GM21825 (cell line): ENCODE data around the gene MVB12B.
"Not testable (repeated sequence)": the region's sequence is repeated elsewhere in the genome, so short reads cannot be mapped to it uniquely, and the experiment has no call there.

Experiments used
- ATAC-seq: cut with Tn5 transposase; IDR thresholded peaks from one replicate; pipeline ENCODE4 v1.9.1; 2021; ENCODE audit warnings: mild to moderate bottlenecking, moderate library complexity; ENCODE audit not compliant: unreplicated experiment

MVB12B gene, protein sequence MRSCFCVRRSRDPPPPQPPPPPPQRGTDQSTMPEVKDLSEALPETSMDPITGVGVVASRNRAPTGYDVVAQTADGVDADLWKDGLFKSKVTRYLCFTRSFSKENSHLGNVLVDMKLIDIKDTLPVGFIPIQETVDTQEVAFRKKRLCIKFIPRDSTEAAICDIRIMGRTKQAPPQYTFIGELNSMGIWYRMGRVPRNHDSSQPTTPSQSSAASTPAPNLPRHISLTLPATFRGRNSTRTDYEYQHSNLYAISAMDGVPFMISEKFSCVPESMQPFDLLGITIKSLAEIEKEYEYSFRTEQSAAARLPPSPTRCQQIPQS

DNA sequence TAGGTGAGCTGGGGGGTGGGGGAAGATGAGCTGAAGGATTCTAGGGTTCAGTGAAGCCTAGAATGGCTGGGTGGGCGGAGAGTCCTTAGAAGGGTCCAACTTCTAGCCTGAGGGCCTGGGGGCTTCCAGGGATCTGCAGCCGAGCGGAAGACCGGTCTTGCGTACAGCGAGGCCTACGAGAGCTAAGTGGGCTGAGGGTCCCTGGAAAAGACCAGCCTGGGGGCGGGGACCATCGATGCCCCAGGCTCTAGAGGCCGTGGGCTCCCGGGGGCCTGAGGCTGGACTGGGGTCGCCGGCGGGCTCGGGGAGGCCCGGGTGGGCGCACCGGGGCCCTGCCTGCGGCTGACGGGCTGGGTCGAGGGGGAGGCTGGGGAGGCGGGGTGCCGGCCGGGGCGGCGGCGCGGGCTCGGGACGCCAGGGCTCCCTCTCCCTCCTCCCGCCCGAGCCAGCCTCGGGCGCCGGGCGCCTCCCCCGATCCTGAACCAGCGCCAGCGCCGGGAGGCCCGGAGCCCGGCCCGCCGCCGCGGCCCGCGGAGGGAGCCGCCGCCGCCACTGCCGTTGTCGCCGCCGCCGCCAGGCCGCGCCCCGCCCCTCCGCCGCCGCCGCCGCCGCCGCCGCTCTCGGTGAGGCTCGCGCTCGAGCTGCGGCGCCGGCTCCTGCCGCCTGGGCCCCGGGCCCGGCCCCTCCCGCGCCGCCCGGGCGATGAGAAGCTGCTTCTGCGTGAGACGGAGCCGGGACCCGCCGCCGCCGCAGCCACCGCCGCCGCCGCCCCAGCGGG, at the start of gene MVB12B:
Gene MVB12B, plus strand, starts transcription at position 602 of the 778 bp plus-strand sequence. Its CDS starts 101 bp downstream, at position 703.
- ATAC-seq: no peak

DNA sequence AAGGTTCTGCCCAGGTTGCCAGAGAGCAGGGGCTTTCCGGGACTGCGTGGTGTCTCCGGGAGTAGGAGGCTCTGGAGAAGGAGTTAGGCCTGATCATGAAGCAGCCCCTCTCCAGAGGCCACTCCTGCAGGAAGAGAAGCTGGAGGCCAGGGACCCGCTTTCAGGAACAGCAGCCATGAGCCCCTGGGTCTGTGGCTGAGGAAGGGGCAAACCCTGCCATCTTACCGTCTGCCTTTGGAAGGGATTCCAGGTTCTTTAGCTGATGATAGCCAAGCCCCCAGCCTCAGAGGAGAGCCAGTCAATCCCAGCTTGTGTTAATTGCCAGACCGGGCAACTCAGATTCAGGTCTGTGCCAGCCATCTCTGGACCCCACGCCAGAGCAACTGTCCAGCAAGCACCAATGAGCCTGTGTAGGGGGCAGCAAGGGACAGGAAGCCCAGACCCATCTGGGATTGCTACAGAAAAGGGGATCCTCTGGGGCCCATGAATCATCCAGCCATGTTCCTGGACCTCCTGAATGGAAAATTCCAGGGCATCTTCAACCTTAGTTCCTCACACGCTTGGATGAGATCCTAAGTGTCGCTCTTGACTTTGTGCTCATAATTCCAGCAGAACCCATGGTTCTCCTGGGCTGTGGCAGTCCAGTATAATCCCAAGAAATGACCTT, 42.7 kb upstream of the MVB12B start:
- no peak for ATAC-seq

DNA sequence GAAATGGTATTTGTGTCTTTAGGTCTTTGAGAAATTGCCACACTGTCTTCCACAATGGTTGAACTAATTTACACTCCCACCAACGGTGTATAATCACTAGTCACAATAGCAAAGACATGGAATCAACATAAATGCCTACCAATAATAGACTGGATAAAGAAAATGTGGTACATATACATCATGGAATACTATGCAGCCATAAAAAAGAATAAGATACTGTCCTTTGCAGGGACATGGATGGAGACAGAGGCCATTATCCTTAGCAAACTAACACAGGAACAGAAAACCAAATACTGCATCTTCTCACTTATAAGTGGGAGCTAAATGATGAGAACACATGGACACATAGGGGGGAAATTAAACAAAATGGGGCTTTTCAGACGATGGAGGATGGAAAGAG, 41.0 kb upstream of the MVB12B start:
- not testable (repeated sequence) for ATAC-seq

DNA sequence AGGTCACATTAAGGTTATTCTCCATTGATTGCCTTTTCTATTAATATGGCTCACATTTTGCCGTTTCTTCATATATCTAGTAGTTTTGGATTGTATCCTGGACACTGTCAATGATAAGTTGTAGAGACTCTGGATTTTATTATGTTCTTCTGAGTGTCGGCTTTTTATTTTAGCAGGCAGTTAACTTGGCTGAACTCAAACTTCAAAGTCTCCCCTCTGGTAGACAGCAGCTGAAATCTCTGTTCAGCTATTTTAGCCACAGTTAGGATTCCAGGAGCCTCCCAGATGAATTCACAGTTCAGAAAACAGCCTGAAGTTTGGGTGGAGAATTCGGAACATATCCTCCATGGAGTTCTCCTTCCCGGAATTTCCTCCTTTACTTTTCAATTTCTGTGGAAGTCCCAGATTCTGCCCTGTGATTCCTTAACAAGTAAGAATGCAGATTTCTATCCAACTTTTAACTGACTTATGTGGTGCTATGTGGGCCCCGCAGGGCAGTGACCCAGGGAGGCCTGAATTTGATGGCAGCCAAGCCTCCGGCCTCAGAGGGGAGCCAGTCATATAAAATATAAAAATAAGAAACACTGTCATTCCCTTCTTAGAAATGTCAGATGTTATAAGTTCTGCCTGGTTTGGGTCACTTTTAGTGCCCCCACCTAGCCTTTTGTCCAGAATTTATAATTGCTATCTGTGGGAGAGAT, 39.3 kb upstream of the MVB12B start:
- no peak for ATAC-seq

DNA sequence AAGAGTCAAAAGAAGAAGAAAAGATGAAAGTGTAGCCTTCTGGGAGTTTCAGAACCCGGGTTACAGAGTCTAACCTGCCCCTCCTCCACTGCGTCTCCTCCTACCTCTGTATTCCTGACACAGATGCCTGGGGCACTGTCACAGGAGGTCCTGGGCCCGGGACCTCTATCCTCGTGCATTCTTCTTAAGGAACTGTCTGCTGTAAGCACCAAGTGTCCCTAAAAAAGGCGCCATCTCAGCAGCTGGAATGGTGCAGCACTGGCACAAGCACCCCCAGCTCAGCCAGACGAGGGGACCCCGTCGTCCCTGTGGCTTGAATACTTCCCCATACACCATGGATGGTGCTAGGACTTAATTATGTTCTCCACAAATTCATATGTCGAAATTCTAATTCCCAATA, 35.8 kb upstream of the MVB12B start:
- ATAC-seq: no peak

DNA sequence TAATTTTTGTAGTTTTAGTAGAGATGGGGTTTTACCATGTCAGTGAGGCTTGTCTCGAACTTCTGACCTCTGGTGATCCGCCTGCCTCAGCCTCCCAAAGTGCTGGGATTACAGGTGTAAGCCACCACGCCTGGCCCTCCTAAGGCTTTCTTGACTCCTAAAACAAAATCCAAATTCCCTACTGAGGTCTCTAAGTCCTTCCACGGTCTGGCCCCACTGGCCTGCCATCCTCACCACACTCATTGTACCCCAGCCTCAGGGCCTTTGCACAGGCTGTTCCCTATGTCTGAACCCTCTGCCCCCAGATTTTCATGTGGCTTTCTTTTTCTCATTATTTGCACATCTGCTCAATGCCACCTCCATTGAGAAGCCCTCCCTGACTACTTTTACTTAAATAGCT, 34.7 kb upstream of the MVB12B start:
- no peak for ATAC-seq

DNA sequence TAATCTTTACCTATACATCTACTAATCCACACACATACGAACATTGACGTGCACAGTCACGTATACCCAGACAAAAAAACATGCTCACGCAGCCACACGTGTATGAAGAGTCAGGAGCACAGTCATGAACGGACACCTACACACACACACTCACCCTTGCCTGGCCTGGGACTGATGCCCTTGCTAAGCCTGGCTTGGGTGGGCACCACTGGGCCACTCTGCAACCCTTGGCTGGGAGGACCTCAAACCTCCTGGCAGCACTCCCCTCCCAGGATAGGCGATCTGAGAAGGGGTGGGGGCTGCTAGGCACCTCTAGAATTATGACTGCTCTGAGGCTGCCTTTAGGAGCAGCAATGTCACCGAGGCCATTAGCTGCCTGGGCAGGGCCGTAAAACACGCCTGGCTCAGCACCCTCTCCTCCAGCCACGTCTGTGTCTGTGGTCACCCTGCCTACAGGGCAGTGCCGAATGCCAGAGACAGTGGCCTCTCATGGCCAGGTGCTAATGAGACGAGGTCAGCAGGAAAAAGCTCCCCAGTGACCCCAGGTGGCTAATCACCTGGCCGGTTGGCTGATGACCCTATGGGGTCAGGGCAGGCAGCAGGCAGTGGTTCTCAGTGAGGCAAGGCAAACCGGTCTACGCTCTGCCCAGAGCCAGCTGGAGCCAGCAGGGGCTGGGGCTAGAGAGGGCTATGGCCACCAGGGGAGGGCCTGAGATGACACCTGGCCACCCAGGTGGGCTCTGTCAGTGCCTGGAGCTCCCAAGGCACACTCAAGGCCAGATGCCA, 33.7 kb upstream of the MVB12B start:
- ATAC-seq: no peak

DNA sequence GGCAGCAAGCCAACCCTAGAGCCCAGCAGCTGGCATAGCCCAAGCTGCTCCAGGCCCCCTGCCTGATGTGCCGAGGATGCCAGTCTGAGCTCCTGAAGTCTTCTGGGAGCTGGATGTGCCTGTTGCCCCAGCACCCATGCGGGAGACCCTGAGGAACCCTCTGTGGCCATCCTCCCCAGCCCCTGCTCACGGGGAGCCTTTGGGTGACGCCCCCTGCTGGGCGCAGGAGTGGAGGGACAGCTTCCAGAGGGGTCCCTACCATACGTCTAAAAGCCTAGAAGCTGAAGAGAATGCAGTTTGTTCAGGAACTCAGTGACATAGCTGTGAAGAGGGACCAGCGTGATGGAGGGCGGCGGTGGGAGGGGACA, 33.1 kb upstream of the MVB12B start:
- ATAC-seq: no peak

DNA sequence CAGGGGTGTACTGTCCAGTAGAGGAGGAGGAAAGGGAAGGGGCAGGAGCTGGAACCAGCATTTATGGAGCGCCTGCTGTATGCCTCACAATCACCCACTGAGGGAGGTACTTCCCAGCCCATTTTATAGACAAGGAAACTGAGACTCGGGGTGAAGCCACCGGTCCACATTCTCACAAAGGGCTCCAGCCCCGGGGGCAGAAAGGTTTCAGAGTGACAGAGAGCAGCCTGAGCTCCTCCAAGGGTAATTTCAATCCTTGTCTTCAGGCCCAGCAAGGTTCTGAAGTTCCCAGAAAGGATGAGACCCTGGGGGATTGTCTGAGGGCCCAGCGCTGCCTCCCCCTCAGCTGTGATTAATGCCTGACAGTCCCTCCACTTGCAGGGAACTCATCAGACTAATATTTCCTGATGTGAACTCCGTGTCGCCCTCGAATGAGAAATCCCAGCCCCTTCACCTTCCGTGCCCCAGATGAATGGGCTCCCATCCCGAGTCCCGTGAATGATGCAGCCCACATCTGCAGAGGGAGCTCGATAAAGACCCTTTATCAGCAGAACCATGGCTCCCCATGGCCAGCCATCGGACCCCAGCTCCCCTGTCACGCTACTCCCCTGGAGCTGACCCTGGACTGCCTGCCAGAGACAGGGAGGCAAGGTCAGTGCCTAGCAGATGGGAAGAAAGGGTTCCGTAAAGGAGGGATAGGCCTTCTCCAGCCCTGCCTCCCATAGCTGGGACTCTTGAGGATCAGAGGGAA, 32.1 kb upstream of the MVB12B start:
- ATAC-seq: no peak

DNA sequence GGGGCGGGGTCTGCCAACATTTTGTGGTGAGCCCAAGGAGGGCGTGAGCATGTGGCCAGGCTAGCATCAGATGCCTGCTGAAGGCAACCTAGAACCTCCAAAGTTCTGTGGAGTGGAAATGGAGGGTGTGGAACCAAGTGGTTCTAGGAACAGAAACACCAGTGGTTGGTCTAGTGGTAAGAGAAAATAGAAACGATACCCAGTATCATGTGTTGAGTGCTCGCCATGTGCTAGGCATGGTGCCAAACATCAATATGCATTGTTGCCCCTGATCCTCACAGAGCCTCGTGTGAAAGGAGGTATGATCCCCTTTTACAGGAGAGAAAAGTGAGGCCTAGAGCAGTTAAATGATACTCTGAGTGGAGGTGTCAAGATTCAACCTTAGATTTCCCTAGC, 31.5 kb upstream of the MVB12B start:
- ATAC-seq: no peak

DNA sequence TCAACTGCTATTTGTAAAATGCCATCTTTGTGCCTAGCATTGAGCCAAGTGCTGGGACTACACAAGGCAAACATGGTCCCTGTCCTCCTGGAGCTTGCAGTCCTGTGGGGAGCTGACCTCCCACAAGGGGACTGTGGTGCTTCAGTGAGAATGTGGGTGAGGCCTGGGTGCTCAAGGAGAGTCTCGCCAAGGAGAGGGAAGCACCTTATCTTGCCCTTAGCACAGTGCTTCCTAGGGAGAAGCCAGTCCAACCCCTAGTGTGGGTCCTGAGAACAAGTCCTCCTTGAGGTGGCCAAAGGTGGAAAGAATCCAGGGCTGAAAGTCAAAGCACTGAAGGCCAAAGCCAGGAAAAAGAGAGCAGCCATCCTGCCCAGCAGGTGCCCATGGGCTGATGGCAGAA, 31.1 kb upstream of the MVB12B start:
- ATAC-seq: no peak

DNA sequence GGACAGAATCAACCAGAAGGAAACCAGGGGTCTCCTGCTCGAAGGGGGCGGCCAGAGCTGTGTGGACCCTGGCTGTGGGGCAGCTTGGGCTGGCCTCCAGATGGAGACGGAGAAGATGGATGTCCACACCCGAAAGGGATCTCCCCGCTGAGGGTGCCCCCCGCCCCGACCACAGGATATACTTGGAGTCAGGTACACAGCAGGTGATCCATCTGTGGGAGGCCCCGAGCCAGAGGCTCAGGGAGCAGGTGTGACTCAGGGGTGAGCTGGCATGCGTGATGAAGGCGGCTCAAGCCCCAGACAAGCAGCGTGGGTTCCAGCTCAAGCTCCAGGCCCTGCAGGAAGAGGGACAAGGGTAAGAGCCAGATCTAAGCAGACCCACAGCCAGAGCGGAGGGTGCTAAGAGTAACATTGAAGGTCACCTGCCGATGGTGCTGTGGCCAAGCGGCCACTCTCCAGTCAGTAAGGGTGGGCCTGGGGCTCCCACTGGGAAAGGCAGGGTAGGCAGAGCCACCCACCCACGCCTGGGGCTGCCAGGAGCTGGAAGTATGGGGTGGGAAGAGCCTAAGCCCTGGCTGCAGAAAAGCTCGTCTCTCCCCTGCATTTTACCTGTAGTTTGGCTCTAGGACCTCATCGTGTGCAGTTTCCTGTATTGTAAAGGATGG, 30.6 kb upstream of the MVB12B start:
- ATAC-seq: no peak

DNA sequence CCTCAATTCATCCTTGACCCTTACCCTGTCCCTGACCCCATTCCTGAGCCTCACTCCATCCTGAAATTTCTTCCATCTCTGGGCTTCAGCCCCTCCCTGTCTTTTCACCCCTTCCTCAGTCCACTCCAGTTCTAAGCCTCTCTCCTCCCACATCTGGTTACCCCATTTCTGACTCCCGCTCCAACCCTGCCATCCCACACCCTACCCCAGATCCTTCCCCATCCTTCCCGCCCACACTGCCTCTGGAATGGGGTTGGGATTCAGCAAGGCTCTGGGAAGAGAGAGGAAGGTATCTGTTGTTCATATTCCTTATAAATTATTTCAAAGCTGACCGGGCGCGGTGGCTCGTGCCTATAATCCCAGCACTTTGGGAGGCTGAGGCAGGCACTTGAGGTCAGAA, 29.9 kb upstream of the MVB12B start:
- ATAC-seq: no peak

DNA sequence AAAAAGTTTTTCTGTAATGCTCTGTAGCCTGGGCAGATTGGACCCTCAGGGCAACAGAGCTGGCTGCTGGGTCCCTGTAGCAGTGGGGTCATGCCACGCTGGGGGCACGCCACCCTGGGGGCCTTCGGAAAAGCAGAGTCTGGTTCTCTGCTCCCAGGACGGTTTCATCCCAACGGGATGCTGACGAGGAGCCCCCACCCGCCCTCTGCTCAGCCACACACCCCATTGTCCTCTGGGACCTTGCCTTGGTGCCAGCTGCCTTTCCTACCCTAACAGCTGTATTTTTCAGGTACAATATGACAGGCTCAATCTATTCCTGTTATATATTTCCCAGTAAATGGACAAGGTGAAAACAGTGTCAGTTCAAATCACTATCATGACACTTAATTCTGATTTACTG, 29.0 kb upstream of the MVB12B start:
- no peak for ATAC-seq

DNA sequence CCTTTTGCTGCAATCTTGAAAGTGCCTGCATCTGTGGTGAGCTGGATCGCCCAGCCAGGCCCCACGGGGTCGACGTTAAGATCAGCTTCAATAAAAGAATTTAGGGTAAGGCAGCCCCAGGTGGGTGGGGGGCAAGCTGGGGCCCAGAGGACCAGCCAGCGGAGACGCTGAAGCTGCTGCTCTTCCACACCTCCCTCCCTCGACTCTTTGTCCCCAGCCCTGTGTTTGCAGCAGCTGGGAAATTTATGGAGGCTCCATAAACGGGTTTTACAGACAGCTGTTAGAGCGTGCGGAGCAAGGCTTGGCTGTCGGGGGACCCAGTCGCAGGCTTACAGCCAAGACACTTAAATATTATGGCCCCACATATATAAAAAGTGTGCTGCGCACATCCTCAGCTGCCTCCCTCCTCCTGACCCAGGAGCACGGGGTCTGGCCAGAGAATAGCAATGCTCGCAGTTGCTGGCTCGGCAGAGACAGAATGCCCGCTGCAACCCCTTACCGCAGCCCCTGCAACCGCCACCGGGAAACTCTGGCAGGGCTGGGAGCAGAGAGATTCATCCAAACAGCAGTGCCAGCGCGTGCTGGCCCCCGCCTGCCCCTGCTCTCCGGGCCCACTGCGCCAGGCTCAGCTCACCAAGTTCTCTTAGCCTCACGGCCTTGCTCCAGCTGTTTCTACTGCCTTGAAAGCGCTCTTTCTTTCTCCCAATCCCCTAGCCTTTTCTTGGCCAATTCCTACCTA, 28.4 kb upstream of the MVB12B start:
- no peak for ATAC-seq

DNA sequence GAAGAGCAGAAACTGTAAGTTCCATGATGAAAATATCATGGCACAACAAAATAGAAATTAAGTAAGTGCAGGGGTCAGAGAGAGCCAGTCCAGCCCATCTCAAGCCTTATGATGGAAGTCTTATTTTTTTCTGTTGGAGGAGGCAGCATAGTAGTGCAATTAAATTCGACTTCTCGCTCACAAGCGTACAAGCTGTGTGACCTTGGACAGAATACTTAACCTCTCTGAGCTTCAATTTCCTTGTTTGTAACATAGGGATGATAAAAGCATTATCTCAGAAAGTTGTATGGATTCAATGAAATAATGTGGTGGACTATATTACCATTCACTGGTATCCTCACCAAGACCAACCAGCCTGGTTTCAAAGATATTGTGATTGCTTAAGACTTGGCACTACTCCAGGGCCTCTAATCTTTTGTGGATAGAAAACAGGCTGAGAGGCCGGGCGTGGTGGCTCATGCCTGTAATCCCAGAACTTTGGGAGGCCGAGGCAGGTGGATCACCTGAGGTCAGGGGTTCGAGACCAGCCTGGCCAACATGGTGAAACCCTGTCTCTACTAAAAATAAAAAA, 26.8 kb upstream of the MVB12B start:
- no peak for ATAC-seq

DNA sequence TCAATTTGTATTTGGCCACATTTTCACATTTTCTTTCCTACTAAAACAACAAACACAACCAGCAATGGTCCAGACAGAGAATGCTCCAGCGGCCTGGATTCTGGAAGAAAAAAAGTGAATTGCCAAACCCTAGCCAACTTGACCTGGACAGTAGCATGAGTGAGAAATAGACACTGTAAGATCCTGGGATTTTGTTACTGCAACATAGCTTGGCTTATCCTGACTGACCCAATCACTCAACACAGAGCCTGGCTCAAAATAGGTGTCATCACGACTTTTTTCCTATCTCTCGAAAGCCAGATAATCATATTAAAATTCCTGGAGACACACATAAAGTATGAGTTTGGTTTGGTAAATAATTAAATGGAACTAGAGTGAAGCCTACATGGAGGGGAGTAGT, 25.4 kb upstream of the MVB12B start:
- ATAC-seq: no peak

DNA sequence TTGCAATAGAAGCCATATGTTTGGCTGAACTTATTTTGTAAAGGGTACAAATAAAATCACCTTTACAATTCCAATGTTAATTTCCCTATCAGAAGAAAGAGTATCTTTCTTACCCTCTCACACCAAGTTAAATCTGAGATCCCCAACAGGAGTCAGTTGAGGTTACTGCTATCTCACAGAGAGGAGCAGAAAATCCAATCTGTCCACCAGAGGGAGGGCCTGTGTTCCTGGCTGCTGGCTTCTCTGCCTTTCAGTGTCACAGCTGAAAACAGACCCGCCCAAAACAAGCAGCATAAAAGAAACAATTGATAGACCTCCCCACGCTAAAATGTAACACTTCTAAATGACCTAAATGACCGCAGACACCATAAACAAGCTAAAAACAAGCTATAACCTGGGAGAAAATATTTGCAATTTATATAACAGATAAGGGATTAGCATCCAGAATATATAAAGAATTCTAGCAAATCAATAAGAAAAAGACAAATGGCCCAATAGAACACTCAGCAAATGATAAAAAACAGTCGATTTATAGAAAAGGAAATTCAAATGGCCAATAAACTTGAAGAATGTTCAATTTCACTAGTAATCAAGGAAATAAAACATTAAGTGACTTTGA, 24.5 kb upstream of the MVB12B start:
- no peak for ATAC-seq
